Measurements from ENCODE around the gene LMLN.
A peak's percentile ranks its signal among the peaks of the same experiment; 100 is the strongest.
"Not testable (repeated sequence)": the region's sequence is repeated elsewhere in the genome, so short reads cannot be mapped to it uniquely, and the experiment has no call there.

LMLN gene

GRCh38 chr3:197959891-197960693 is at the start of gene LMLN:
Gene LMLN, plus strand, starts transcription at chr3:197960217. Its CDS starts 29 bp downstream, at chr3:197960246.
- DNase-seq, result peak; percentile 84 to 94 (median 87)

- no peak for DNase-seq
Observed at GRCh38 chr3:197912741-197913476, 47.1 kb upstream of the LMLN start.

GRCh38 chr3:197913641-197914380 is 46.2 kb upstream of the LMLN start:
- no peak for DNase-seq

- not testable (repeated sequence) for DNase-seq
Observed at GRCh38 chr3:197921429-197922275, 38.4 kb upstream of the LMLN start.

GRCh38 chr3:197926418-197926817 is 33.6 kb upstream of the LMLN start:
- DNase-seq, result no peak

- not testable (repeated sequence) for DNase-seq
Observed at GRCh38 chr3:197927578-197927977, 32.4 kb upstream of the LMLN start.

- no peak for DNase-seq
Observed at GRCh38 chr3:197936819-197937384, 23.1 kb upstream of the LMLN start.

GRCh38 chr3:197940745-197941384 is 19.2 kb upstream of the LMLN start:
- DNase-seq, result no peak

GRCh38 chr3:197942956-197943556 is 17.0 kb upstream of the LMLN start:
- DNase-seq, result no peak

GRCh38 chr3:197949191-197949777 is 10.7 kb upstream of the LMLN start:
- no peak for DNase-seq

GRCh38 chr3:197949778-197950676 is 10.0 kb upstream of the LMLN start, which contains the start of gene RPL35A:
Gene RPL35A, plus strand, starts transcription at chr3:197950190. Its CDS starts 778 bp downstream, at chr3:197950968.
- peak; percentile 64 to 77 (median 70) for DNase-seq

- no peak for DNase-seq
Observed at GRCh38 chr3:197950677-197951061, 9.3 kb upstream of the LMLN start.

- no peak for DNase-seq
Observed at GRCh38 chr3:197951392-197951990, 8.5 kb upstream of the LMLN start.

GRCh38 chr3:197952440-197952839 is 7.6 kb upstream of the LMLN start:
- no peak for DNase-seq

GRCh38 chr3:197953325-197953724 is 6.7 kb upstream of the LMLN start:
- no peak for DNase-seq

- no peak for DNase-seq
Observed at GRCh38 chr3:197953881-197954280, 6.1 kb upstream of the LMLN start.

GRCh38 chr3:197955892-197956477 is 4.0 kb upstream of the LMLN start:
- no peak for DNase-seq

GRCh38 chr3:197956626-197956988 is 3.4 kb upstream of the LMLN start:
- DNase-seq, result no peak

GRCh38 chr3:197957790-197958133 is 2.3 kb upstream of the LMLN start:
- no peak for DNase-seq
